Astrocyte (in vitro differentiated cells and primary cell): ENCODE data around the gene SCN2A. TPM values are rescaled to one million over a fixed set of nuclear protein-coding genes. Genes with fewer than 3 reads are reported as not detected.

Experiments
- DNase-seq: peaks from one replicate; pipeline ENCODE4 v3.0.0-alpha.2; 2010; ENCODE audit warnings: low read depth
- FAIRE-seq: peaks from 2 replicates; lab custom pipeline; 2011; peaks lifted over from hg19 to GRCh38; lab: Jason Lieb, UNC
- H2AFZ ChIP-seq: 2 replicates; pipeline ENCODE4 v1.6.0; 2012; ENCODE audit warnings: low read depth, low read length, inconsistent platforms
- H3K27ac ChIP-seq: 2 replicates; pipeline ENCODE4 v1.5.1; 2011; ENCODE audit warnings: low read depth, low read length, inconsistent platforms
- H3K27me3 ChIP-seq: 2 replicates; pipeline ENCODE4 v1.6.0; 2011; ENCODE audit warnings: low read length, inconsistent platforms; ENCODE audit not compliant: insufficient read depth
- H3K36me3 ChIP-seq: 2 replicates; pipeline ENCODE4 v1.5.1; 2011; ENCODE audit warnings: low read length, inconsistent platforms; ENCODE audit not compliant: insufficient read depth
- H3K4me1 ChIP-seq: 2 replicates; pipeline ENCODE4 v1.5.1; 2011; ENCODE audit warnings: low read length, inconsistent platforms; ENCODE audit not compliant: insufficient read depth
- H3K4me2 ChIP-seq: 2 replicates; pipeline ENCODE4 v1.6.0; 2012; ENCODE audit warnings: low read length, inconsistent platforms
- H3K4me3 ChIP-seq: 2 replicates; pipeline ENCODE4 v1.5.1; 2011; ENCODE audit warnings: low read depth, mild to moderate bottlenecking, low read length, inconsistent platforms; ENCODE audit not compliant: insufficient read depth
- H3K79me2 ChIP-seq: 2 replicates; pipeline ENCODE4 v1.6.0; 2012; ENCODE audit warnings: mild to moderate bottlenecking, low read length, inconsistent platforms; ENCODE audit not compliant: insufficient read depth
- H3K9ac ChIP-seq: 2 replicates; pipeline ENCODE4 v1.6.0; 2012; ENCODE audit warnings: mild to moderate bottlenecking, low read length, inconsistent platforms
- H3K9me3 ChIP-seq: 2 replicates; pipeline ENCODE4 v1.5.1; 2012; ENCODE audit warnings: low read depth, mild to moderate bottlenecking, low read length, inconsistent platforms; ENCODE audit not compliant: insufficient read depth
- H4K20me1 ChIP-seq: 2 replicates; pipeline ENCODE4 v1.6.0; 2012; ENCODE audit warnings: low read length, inconsistent platforms; ENCODE audit not compliant: insufficient read depth
- H3K27ac Mint-ChIP-seq: one replicate; pipeline ENCODE4 v1.8.0; 2021; ENCODE audit warnings: mild to moderate bottlenecking, mixed read lengths; ENCODE audit not compliant: unreplicated experiment
- H3K27me3 Mint-ChIP-seq: one replicate; pipeline ENCODE4 v1.8.0; 2021; ENCODE audit warnings: low read depth, mixed read lengths; ENCODE audit not compliant: unreplicated experiment
- H3K36me3 Mint-ChIP-seq: one replicate; pipeline ENCODE4 v1.8.0; 2021; ENCODE audit warnings: low read depth, mixed read lengths; ENCODE audit not compliant: unreplicated experiment
- H3K4me1 Mint-ChIP-seq: one replicate; pipeline ENCODE4 v1.8.0; 2021; ENCODE audit warnings: low read depth, mixed read lengths; ENCODE audit not compliant: unreplicated experiment
- H3K4me3 Mint-ChIP-seq: one replicate; pipeline ENCODE4 v1.8.0; 2021; ENCODE audit warnings: mild to moderate bottlenecking, moderate library complexity, mixed read lengths; ENCODE audit not compliant: unreplicated experiment
- H3K9me3 Mint-ChIP-seq: one replicate; pipeline ENCODE4 v1.8.0; 2021; ENCODE audit warnings: mild to moderate bottlenecking, mixed read lengths; ENCODE audit not compliant: unreplicated experiment
- EZH2 ChIP-seq: IDR thresholded peaks from 2 replicates; pipeline ENCODE4 v1.6.1; 2012; ENCODE audit warnings: mild to moderate bottlenecking, low read length, inconsistent platforms; ENCODE audit not compliant: insufficient read depth
- total RNA-seq: library from RNA; stranded (reverse); gene quantifications from 2 replicates; pipeline ENCODE4 v1.2.1, GENCODE V29; 2021
- TF ChIP-seq, protein P1 (sequence below): IDR thresholded peaks from 2 replicates; pipeline ENCODE4 v1.5.1; 2011; ENCODE audit warnings: low read depth, mild to moderate bottlenecking, inconsistent platforms, low read length, moderate library complexity; ENCODE audit not compliant: insufficient read depth

Gene SCN2A
- total RNA-seq, 1 donor from 2014 or later, result 7.5 TPM

DNA sequence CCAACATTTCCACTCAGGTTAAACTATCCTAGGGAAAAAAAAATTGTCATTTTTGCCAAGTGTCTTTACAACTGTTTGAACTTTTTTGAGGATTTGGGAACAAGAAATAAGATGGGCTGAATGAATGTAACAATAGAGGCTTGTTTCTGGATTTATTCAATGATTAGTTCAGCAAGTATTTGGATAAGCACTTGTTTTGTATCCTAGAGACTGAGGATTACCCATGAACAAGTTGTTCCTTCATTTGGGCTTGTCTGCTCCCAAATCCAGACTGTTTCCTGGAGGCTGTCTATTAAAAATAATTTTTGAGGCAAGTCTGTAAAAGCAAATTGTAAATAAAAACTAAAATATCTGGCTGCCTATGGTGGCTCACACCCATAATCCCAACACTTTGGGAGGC is 168.3 kb downstream of the SCN2A start:
- H3K36me3 ChIP-seq, result no peaks in the 10 kb centered on the region

DNA sequence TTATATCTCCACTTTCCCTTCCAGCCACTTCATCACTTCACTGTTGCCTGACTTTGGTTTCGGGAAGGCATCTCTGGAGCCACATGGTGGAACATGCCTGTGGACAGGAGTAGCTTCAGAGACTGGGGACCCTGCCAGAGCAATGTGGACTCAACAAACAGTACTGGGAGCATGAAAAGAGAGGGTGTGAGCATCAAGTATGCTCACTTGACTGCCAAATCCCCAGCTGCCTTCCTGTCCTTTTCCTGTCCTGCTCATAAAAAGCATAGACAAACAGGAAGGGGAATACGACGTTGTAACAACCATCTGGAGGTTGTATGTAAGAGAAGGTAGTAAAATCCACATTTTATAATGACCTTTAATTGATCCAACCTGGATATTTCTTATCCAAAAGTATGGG is 169.0 kb downstream of the SCN2A start:
- Histone ChIP-seq H3K79me2 (no peaks in the 10 kb centered on the region), H3K36me3 (no peaks in the 10 kb centered on the region), H4K20me1 (no peaks in the 10 kb centered on the region), H3K27ac (no peak overlapping the region), H3K4me1 (peaks cover 5% of the 10 kb centered on the region), H3K4me2 (no peak overlapping the region), H3K27me3 (peaks cover 5% of the 10 kb centered on the region), H3K9ac (no peak overlapping the region), H3K9me3 (no peaks in the 10 kb centered on the region), H3K4me3 (no peak overlapping the region), H2AFZ (no peak overlapping the region)
- FAIRE-seq, result no peak
- no peak for TF ChIP-seq EZH2
- TF ChIP-seq, protein P1, sequence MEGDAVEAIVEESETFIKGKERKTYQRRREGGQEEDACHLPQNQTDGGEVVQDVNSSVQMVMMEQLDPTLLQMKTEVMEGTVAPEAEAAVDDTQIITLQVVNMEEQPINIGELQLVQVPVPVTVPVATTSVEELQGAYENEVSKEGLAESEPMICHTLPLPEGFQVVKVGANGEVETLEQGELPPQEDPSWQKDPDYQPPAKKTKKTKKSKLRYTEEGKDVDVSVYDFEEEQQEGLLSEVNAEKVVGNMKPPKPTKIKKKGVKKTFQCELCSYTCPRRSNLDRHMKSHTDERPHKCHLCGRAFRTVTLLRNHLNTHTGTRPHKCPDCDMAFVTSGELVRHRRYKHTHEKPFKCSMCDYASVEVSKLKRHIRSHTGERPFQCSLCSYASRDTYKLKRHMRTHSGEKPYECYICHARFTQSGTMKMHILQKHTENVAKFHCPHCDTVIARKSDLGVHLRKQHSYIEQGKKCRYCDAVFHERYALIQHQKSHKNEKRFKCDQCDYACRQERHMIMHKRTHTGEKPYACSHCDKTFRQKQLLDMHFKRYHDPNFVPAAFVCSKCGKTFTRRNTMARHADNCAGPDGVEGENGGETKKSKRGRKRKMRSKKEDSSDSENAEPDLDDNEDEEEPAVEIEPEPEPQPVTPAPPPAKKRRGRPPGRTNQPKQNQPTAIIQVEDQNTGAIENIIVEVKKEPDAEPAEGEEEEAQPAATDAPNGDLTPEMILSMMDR, result no peak
- no peaks in the 10 kb centered on the region for H3K36me3 Mint-ChIP-seq
- no peak overlapping the region for H3K27ac Mint-ChIP-seq
- H3K9me3 Mint-ChIP-seq, result no peaks in the 10 kb centered on the region
- no peaks in the 10 kb centered on the region for H3K27me3 Mint-ChIP-seq
- no peak overlapping the region for H3K4me3 Mint-ChIP-seq
- DNase-seq, result no peak
- H3K4me1 Mint-ChIP-seq, result peaks cover 17% of the 10 kb centered on the region

More for the DNA sequence above, 168.3 kb downstream of the SCN2A start:
- Histone ChIP-seq H2AFZ (no peak overlapping the region), H3K79me2 (no peaks in the 10 kb centered on the region), H3K27me3 (peaks cover 5% of the 10 kb centered on the region), H3K9ac (no peak overlapping the region), H3K4me3 (no peak overlapping the region), H3K4me2 (no peak overlapping the region), H4K20me1 (no peaks in the 10 kb centered on the region), H3K4me1 (peaks cover 5% of the 10 kb centered on the region), H3K9me3 (no peaks in the 10 kb centered on the region), H3K27ac (no peak overlapping the region)
- Mint-ChIP-seq H3K4me1 (peaks cover 17% of the 10 kb centered on the region), H3K27me3 (peaks cover 2% of the 10 kb centered on the region), H3K36me3 (no peaks in the 10 kb centered on the region), H3K4me3 (no peak overlapping the region), H3K9me3 (no peaks in the 10 kb centered on the region), H3K27ac (no peak overlapping the region)
- TF ChIP-seq, protein P1, result no peak
- TF ChIP-seq EZH2, result no peak
- FAIRE-seq (no peak), DNase-seq (no peak)

DNA sequence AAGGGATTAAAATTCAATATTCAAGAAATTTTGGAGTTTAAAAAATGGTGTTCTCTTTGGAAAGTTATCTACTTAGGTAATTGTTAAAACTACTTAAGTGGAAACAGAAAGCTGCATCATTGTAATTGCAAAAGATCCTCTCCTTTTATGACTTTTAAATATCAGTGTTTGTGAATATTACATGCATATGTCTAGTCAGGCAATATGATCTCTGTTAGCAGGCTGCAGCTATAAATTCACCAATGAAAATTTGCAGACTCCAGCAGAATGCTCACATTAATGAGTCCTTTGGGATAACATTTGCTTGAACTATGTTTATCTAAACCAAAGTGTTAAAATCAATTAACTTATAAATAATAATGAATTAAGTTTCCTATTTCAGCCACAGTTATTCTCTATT is 171.1 kb downstream of the SCN2A start:
- DNase-seq (no peak), FAIRE-seq (no peak)
- Histone ChIP-seq H3K9ac (no peak overlapping the region), H3K36me3 (no peaks in the 10 kb centered on the region), H3K4me3 (no peak overlapping the region), H3K4me2 (no peak overlapping the region), H3K9me3 (no peaks in the 10 kb centered on the region), H2AFZ (no peak overlapping the region), H3K27ac (no peak overlapping the region), H3K27me3 (no peaks in the 10 kb centered on the region), H4K20me1 (no peaks in the 10 kb centered on the region), H3K4me1 (peaks cover 5% of the 10 kb centered on the region), H3K79me2 (no peaks in the 10 kb centered on the region)
- no peak overlapping the region for H3K4me3 Mint-ChIP-seq
- TF ChIP-seq, protein P1, result no peak
- TF ChIP-seq EZH2, result no peak
- H3K36me3 Mint-ChIP-seq, result no peaks in the 10 kb centered on the region
- H3K4me1 Mint-ChIP-seq, result peaks cover 10% of the 10 kb centered on the region
- no peaks in the 10 kb centered on the region for H3K9me3 Mint-ChIP-seq
- no peaks in the 10 kb centered on the region for H3K27me3 Mint-ChIP-seq
- no peak overlapping the region for H3K27ac Mint-ChIP-seq
